ENCODE results near the gene PECR. TPM values are rescaled to one million over a fixed set of nuclear protein-coding genes. Genes with fewer than 3 reads are reported as not detected.

The PECR gene
- total and polyA plus RNA-seq, 9 of the 15 experiments (the other 6 are each of a cell fraction or from before 2014, with no cell fraction given) = 1.1 to 10.3 (median 8.2) TPM

DNA sequence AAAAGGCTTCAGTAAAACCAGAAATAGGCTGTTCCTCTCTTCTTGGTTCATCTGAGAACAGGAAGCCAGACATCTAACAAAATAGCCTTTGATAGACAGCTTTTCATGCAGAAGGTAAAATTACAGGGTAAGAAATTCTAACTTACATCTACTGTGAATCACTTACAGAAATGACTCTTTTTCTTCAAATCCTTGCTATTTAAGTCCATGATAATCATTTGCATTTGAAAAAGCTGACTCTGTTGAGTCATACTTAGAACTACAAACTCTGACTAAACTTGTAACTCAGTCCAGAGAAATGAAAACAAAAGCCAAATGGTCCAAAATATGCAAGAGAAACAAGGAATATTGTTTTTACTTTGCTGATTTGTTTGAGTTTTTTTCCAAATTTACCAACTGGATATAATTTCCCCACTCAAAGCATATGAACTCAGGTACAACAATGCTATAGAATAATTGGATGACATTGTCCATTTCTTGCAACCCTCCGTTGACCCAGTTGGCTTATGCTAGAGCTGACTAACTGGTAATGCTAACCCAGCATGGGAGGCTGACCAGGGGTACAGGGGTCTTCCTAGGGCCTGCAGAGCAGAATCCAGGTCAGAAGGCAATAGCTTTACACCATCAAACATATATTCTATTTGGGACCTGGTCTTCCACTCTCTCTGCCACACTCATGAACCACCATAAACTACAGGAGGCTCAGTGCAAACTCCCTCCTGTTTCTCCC lies 49.5 kb downstream of the PECR start:
- Histone ChIP-seq H3K79me2 (ENCODE audit: control insufficient read depth, insufficient read depth, low read length) (no peaks in the 10 kb centered on the region), H3K9ac (ENCODE audit: insufficient read depth in 1 of 2, low read depth in 2 of 2, low read length in 2 of 2) (no peak overlapping the region), H3K9me1 (ENCODE audit: control insufficient read depth, insufficient read depth, low read length) (no peaks in the 10 kb centered on the region), H3K4me2 (ENCODE audit: insufficient read depth, low read length) (no peak overlapping the region), H2AFZ (ENCODE audit: low read depth, low read length) (no peak overlapping the region), H3K36me3 (ENCODE audit: control insufficient read depth, insufficient read depth, low read length) (no peaks in the 10 kb centered on the region), H3K27me3 (ENCODE audit: control insufficient read depth in 2 of 2, insufficient read depth in 2 of 2, low read length in 2 of 2) (no peaks in the 10 kb centered on the region), H3K4me3 (no peak overlapping the region), H3K4me1 (replicated peaks in 1 of 2; ENCODE audit: control insufficient read depth in 2 of 2, insufficient read depth in 2 of 2, low read length in 2 of 2) (no peaks in the 10 kb centered on the region; a peak in 2 of 5 replicates), H4K20me1 (replicated peaks; ENCODE audit: control insufficient read depth, insufficient read depth, low read length) (no peaks in the 10 kb centered on the region), H3K27ac (ENCODE audit: extremely low read depth, low read depth, low read length) (no peak overlapping the region), H3K9me3 (replicated peaks; ENCODE audit: control insufficient read depth, insufficient read depth, low read depth, low read length) (no peaks in the 10 kb centered on the region)
- FAIRE-seq (no peak), ATAC-seq (no peak), DNase-seq (ENCODE audit: extremely low read depth in 1 of 4, low spot score in 3 of 4) (no peak)
- TF ChIP-seq TCF7L2 (IDR thresholded peaks at IDR 0.05; ENCODE audit: low read depth, low read length) = no peak
- no peak for TF ChIP-seq U2AF2 (optimal IDR thresholded peaks at IDR 0.05; ENCODE audit: low read depth, low read length)
- TF ChIP-seq ZNF431 (CRISPR knock-in tag; IDR thresholded peaks at IDR 0.05) = no peak
- intact Hi-C loops (cut with micrococcal nuclease) (loop anchor here (5.0 kb wide), 1 partner anchor 75 kb away; the partner anchor contains the start of gene XRCC5), in situ Hi-C loops (cut with MboI) (loop anchor here (10.0 kb wide), 1 partner anchor 633 kb away; no protein-coding TSS in a partner anchor)
- POLR2A ChIA-PET = no interaction called here
- BruUV-seq (replicated peaks) = no TSS peak
- 50% methylated on average over 1 of the region's 1 CpG for WGBS (ENCODE audit: insufficient coverage, low coverage, missing lambda C conversion rate)
- CTCF ChIA-PET (ENCODE audit: low intra/inter-chr PET ratio) = no interaction called here

- Histone ChIP-seq H3K4me2 (ENCODE audit: insufficient read depth, low read length) (no peak overlapping the region), H3K9me3 (replicated peaks; ENCODE audit: control insufficient read depth, insufficient read depth, low read depth, low read length) (no peaks in the 10 kb centered on the region), H3K4me1 (replicated peaks in 1 of 2; ENCODE audit: control insufficient read depth in 2 of 2, insufficient read depth in 2 of 2, low read length in 2 of 2) (no peaks in the 10 kb centered on the region; a peak in 2 of 5 replicates), H2AFZ (ENCODE audit: low read depth, low read length) (no peak overlapping the region), H4K20me1 (replicated peaks; ENCODE audit: control insufficient read depth, insufficient read depth, low read length) (no peaks in the 10 kb centered on the region), H3K9ac (ENCODE audit: insufficient read depth in 1 of 2, low read depth in 2 of 2, low read length in 2 of 2) (no peak overlapping the region), H3K27me3 (ENCODE audit: control insufficient read depth in 2 of 2, insufficient read depth in 2 of 2, low read length in 2 of 2) (no peaks in the 10 kb centered on the region), H3K79me2 (ENCODE audit: control insufficient read depth, insufficient read depth, low read length) (no peaks in the 10 kb centered on the region), H3K4me3 (no peak overlapping the region), H3K36me3 (ENCODE audit: control insufficient read depth, insufficient read depth, low read length) (no peaks in the 10 kb centered on the region), H3K27ac (ENCODE audit: extremely low read depth, low read depth, low read length) (no peak overlapping the region), H3K9me1 (ENCODE audit: control insufficient read depth, insufficient read depth, low read length) (no peaks in the 10 kb centered on the region)
- CTCF ChIA-PET (ENCODE audit: low intra/inter-chr PET ratio) = no interaction called here
- BruUV-seq (replicated peaks) = no TSS peak
- DNase-seq (ENCODE audit: extremely low read depth in 1 of 4, low spot score in 3 of 4) = no peak
- intact Hi-C loops (cut with micrococcal nuclease) = loop anchor here (5.0 kb wide), 1 partner anchor 77 kb away; the partner anchor contains the start of gene XRCC5
- no peak for FAIRE-seq
- WGBS (ENCODE audit: insufficient coverage, low coverage, missing lambda C conversion rate) = 44% methylated on average over 1 of the region's 3 CpGs
- in situ Hi-C loops (cut with MboI) = loop anchor here (10.0 kb wide), 1 partner anchor 635 kb away; no protein-coding TSS in a partner anchor
- no peak for ATAC-seq
- POLR2A ChIA-PET = interaction anchor here (0.5 kb wide), 1 partner anchor 22 kb away, joined by 3 read pairs; no protein-coding TSS in a partner anchor
- TF ChIP-seq NBN (IDR thresholded peaks at IDR 0.05; ENCODE audit: low read depth) (no peak), ZNF175 (CRISPR knock-in tag; IDR thresholded peaks at IDR 0.05; ENCODE audit: low read depth) (no peak), ZNF586 (CRISPR knock-in tag; conservative IDR thresholded peaks at IDR 0.05) (no peak), ZFP1 (CRISPR knock-in tag; IDR thresholded peaks at IDR 0.05) (no peak), ZNF551 (CRISPR knock-in tag; IDR thresholded peaks at IDR 0.05) (no peak), CREM (IDR thresholded peaks at IDR 0.05; ENCODE audit: low read depth) (no peak), TCF15 (CRISPR knock-in tag; IDR thresholded peaks at IDR 0.05) (no peak), CC2D1A (IDR thresholded peaks at IDR 0.05) (no peak), RBM22 (IDR thresholded peaks at IDR 0.05; ENCODE audit: low read depth, low read length, poor library complexity, severe bottlenecking) (no peak), SNRNP70 (optimal IDR thresholded peaks at IDR 0.05; ENCODE audit: low read depth, low read length) (no peak), SAP30 (IDR thresholded peaks at IDR 0.05; ENCODE audit: borderline replicate concordance, insufficient read depth, low read depth, low read length, poor library complexity, severe bottlenecking) (no peak), CGGBP1 (CRISPR knock-in tag; IDR thresholded peaks at IDR 0.05) (no peak), NR4A1 (CRISPR knock-in tag; IDR thresholded peaks at IDR 0.05) (no peak), NR4A1 (tag; IDR thresholded peaks at IDR 0.05) (no peak)
Measured at GRCh38 chr2:216030216-216030615, 51.4 kb downstream of the PECR start.
